NOMO-1 treated with DMSO at 0.1 percent for 48 hours (cell line): ENCODE measurements around the gene SKA2.
"Not testable (repeated sequence)": the region's sequence is repeated elsewhere in the genome, so short reads cannot be mapped to it uniquely, and the experiment has no call there.

ENCODE experiments used
- DNase-seq: peaks from one replicate; lab custom pipeline; 2025; ENCODE audit not compliant: unreplicated experiment; lab: John Stamatoyannopoulos, UW

Gene SKA2

DNA sequence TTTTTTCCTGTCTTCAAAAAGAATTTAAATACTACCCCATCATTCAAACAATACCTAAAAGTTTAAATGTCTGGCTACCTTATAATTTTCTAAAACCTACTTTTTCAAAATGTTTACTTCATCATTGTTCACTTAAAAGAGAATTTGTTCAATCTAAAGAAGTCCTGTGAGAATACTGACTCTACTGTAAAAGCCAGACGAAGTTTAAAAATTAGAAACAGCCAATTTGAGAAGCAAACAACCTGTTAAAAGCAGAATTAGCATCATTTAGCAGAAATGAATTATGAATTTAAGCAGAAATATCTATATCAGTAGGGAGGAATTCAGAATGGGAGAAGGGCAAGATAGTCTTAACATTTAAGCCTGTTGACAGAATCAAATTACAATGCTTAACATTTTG lies 2.1 kb downstream of the SKA2 start:
- no peak for DNase-seq

DNA sequence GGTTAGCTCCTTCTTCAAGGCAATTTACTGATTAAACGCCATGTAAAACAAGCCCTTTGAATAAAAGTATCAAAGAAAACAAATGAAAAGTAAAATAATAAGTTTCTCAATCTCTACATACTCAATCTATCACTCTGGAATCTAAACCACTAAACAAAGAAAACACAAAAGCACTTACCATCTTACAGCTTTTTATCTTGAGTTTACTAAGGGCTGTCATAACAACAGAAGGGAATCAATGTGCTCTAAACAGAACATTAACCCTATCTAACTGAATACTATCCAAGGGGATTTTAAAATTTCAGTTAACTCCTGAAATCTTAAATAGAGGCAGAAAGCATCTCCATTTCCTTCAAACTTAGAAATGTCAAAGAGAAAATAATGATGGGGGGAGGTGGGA lies 3.4 kb downstream of the SKA2 start:
- no peak for DNase-seq

DNA sequence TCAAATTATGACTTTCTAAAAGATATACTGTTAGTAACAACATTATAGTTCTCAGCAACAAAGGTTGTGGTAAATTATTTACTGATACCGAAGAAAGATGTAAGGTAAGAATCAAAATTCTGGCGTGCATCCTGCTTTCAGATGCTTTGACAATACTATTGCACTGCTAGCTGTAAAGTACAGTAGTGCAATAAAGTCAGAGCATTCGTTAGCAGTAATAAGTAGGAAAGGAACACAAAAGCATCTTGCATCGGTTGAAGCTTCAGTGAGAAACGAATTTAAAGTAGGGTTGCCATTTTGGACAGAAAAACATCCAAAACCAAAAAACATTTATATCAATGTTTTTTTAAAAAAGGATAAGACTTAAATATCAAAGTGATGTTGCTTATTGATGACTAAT lies 4.0 kb downstream of the SKA2 start:
- DNase-seq: no peak

GRCh38 chr17:59149841-59150511 lies 5.0 kb downstream of the SKA2 start:
- DNase-seq: no peak

- DNase-seq: no peak
Observed at GRCh38 chr17:59149051-59149450, 5.9 kb downstream of the SKA2 start.

- no peak for DNase-seq
Observed at GRCh38 chr17:59145571-59146096, 9.4 kb downstream of the SKA2 start.

DNA sequence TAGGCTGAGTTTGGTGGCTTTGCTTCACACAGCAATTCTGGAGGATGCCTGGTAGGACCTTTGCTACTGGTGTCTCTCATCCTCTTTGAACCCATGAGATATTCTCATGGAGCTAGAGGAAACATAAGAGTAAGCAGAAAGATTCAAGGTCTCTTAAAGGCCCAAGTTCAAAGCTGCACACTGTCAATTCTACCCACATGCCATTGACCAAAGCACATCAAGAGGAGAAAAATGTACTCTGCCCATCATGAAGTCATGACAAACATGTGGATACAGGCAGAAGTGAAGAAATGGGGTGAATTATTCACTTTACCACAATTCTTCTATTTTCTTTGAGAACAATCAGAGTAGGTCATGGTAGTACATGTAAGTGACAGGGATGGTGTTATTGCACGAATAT lies 13.1 kb downstream of the SKA2 start:
- no peak for DNase-seq

DNA sequence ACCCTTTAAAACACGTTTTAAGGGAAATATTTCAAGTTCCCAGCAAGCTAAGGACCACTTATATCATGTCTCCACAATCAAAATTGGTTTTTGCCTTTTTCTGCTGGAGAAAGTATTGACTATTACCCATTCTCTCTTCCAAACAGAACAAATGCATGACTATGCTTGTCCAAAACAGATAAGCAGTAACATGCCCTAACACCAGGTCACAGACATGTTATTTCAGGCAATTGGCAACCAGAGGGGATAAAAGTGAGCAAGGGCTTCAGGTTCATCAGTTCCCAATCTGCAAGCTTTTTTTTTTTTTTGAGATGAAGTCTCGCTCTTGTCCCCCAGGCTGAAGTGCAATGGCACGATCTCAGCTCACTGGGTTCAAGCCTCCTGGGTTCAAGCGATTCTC lies 15.0 kb downstream of the SKA2 start:
- DNase-seq: no peak

DNA sequence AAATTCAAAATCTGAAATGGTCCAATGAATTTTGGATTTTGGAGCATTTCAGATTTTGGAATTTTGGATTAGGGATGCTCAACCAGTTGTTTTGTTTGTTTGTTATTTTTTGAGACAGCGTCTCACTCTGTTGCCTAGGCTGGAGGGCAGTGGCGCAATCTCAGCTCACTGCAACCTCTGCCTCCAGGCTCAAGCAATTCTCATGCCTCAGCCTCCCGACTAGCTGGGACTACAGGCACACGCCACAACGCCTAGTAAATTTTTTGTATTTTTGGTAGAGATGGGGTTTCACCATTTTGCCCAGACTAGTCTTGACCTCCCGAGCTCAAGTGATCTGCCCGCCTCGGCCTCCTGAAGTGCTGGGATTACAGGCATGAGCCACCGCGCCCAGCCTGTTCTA lies 16.6 kb downstream of the SKA2 start:
- not testable (repeated sequence) for DNase-seq

DNA sequence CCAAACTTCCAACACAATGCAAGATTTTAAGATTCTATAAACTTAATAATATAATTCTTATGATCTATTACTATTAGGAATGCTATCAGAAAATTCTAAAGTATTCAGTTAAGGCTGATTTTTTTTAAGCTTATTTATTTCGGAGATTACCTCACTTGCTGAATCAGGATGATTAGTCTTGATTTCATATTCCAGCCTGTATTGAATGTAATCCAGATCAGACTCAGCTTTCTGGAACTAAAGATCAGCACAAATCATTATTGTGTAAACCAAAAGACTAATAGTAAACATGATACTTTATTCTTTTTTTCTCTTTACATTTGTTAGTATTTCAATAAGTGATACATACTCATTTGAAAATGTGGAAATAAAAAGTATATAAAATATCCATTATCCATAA lies 23.9 kb downstream of the SKA2 start:
- no peak for DNase-seq

DNA sequence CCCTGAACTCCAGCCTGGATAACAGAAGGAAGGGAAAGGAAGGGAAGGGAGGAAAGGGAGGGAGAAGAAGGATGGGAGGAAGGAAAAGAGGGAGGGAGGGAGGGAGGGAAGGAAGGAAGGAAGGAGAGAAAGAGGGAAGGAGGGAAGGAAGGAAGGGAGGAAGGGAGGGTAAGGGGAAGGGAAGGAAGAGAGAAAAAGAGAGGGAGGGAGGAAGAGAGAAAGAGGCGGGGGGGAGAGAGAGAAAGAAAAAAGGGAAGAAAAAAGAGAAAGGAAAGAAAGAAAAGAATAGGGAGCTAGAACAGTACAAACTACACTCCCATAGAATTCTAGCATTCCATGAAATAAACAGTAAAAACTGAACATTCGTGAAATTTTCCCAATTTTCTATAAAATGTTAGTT lies 25.2 kb downstream of the SKA2 start:
- DNase-seq: no peak

DNA sequence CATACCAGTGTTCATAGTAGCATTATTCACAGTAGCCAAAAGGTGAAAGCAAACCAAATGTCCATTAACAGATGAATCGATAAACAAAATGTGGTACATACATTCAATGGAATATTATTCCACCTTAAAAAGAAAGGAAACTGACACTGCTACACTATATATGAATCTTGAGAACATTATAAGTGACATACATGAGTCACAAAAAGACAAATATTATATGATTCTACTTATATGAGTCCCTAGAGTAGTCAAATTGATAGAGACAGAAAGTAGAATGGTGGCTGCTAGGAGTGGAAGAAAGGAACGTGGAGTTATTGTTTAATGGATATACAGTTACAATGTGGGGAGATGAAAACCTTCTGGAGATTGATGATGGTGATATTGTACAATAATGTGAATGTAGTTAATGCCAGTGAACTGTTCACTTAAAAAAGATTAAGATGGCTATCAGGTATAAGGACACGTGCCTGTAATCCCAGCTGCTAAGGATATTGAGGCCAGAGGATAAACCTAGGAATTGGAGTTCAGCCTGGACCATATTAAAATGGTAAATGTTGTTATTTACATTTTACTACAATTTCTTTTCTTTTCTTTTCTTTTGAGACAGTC lies 28.1 kb downstream of the SKA2 start:
- no peak for DNase-seq

- DNase-seq: no peak
Observed at GRCh38 chr17:59124665-59125064, 30.3 kb downstream of the SKA2 start.

GRCh38 chr17:59121901-59122480 lies 33.0 kb downstream of the SKA2 start:
- no peak for DNase-seq

- DNase-seq: no peak
Observed at GRCh38 chr17:59115474-59115873, 39.5 kb downstream of the SKA2 start.

- DNase-seq: no peak
Observed at GRCh38 chr17:59111539-59111938, 43.4 kb downstream of the SKA2 start.

- DNase-seq: no peak
Observed at GRCh38 chr17:59110973-59111372, 44.0 kb downstream of the SKA2 start.

GRCh38 chr17:59108400-59109102 lies 46.4 kb downstream of the SKA2 start:
- DNase-seq: no peak

DNA sequence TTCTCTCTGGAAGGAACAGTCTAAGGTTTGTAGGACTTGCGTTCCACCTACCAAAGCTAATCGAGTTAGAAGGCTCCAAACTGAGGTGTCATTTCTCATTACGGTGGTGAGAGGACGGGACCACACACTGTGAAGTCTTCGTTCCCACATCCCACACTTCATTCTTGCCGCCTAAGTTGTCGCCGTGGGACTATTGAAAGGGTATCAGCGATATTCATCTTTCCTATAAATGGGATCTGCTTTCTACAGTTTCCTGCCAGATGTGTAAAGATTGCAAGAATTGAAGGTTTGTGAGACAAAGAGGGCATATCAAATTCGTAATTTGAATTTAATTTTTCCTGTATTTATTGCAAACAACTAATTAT lies 47.7 kb downstream of the SKA2 start:
- no peak for DNase-seq

DNA sequence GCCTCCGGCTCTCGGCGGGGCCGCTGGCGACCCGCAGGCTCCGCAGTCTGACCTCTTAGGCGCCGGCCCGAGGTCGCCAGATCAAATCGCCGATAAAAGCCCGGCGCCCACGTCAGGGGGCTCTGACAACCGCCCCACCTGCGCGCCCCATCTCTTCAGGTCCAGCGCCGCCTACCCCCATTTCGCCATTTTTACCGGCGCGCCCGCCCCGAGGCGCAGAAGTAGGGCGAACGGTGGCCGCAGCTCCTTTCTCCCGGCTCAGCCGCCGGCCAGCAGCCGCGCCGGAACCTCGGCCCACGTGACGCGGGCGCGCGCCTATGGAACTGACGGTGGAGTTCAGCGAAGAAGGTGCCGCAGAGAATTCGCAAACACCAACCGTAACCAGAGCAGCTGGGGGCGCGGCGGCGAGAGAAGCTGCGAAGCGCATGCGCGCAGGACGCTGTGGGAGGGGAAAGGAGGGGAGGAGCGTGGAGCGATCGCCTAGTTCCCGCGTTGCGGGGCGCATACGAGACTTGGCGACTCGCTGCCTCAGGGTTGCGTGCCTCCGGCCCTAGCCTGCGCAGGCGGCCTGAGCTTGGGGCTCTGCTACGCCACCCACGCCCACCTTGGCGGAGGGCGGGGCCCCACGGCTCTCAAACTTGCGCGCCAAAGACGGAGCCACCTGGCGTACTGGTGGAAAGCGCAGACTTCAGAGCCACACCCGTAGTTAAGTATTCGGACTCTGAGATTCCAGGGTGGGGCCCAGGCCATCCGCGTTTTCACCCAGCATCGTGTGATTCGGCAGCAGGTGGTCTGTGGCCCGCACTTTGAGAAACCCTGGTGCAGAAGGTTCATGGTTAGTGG lies 48.3 kb downstream of the SKA2 start, which contains the start of gene TRIM37:
TRIM37 (minus strand) TSS at position 418 of the 843 bp plus-strand sequence. CDS start 419 bp downstream, outside the sequence.
- DNase-seq: peak; percentile 96
